Fibroblast of lung (primary cell): ENCODE results near the gene COL4A1. TPM values are rescaled to one million over a fixed set of nuclear protein-coding genes. Genes with fewer than 3 reads are reported as not detected.

Source experiments
- DNase-seq, 2 donors: peaks; one replicate each; pipeline versions ENCODE4 v3.0.0 to v3.0.0-alpha.2; 2010; ENCODE audit warnings: low read depth in 2 of 2
- H2AFZ ChIP-seq: 2 replicates; pipeline ENCODE4 v1.5.1; 2012; ENCODE audit warnings: low read length, control low read depth, inconsistent platforms
- H3K27ac ChIP-seq: 2 replicates; pipeline ENCODE4 v1.5.1; 2011; ENCODE audit warnings: low read length, control low read depth; ENCODE audit not compliant: insufficient read depth
- H3K27me3 ChIP-seq: 2 replicates; pipeline ENCODE4 v1.5.1; 2011; ENCODE audit warnings: mild to moderate bottlenecking, low read length; ENCODE audit not compliant: control insufficient read depth, insufficient read depth
- H3K36me3 ChIP-seq: 2 replicates; pipeline ENCODE4 v1.5.1; 2011; ENCODE audit warnings: low read length; ENCODE audit not compliant: control insufficient read depth, insufficient read depth
- H3K4me1 ChIP-seq: 2 replicates; pipeline ENCODE4 v1.5.1; 2011; ENCODE audit warnings: low read length; ENCODE audit not compliant: control insufficient read depth, insufficient read depth; ENCODE audit errors: extremely low read depth
- H3K4me2 ChIP-seq: 2 replicates; pipeline ENCODE4 v1.5.1; 2011; ENCODE audit warnings: low read length, control low read depth; ENCODE audit not compliant: insufficient read depth; ENCODE audit errors: extremely low read depth
- H3K4me3 ChIP-seq, 4 experiments: fragments of 200-600 bp in 1 of 4; sonication (generic) in 1 of 4; replicated peaks in 1 of 4; 2 replicates each; pipeline ENCODE4 v1.5.1; 2011 to 2016; ENCODE audit warnings: low read length in 4 of 4, low read depth in 3 of 4, mild to moderate bottlenecking in 3 of 4, control low read depth in 2 of 4, inconsistent platforms in 1 of 4, mixed read lengths in 1 of 4; ENCODE audit not compliant: insufficient read depth in 1 of 4; ENCODE audit errors: control extremely low read depth in 1 of 4
- H3K79me2 ChIP-seq: 2 replicates; pipeline ENCODE4 v1.5.1; 2012; ENCODE audit warnings: mild to moderate bottlenecking, low read length, inconsistent platforms; ENCODE audit not compliant: control insufficient read depth, insufficient read depth
- H3K9ac ChIP-seq: 2 replicates; pipeline ENCODE4 v1.5.1; 2011; ENCODE audit warnings: mild to moderate bottlenecking, low read length, control low read depth; ENCODE audit not compliant: insufficient read depth
- H3K9me3 ChIP-seq: 2 replicates; pipeline ENCODE4 v1.5.1; 2012; ENCODE audit warnings: low read depth, low read length; ENCODE audit not compliant: control insufficient read depth, insufficient read depth
- H4K20me1 ChIP-seq: 2 replicates; pipeline ENCODE4 v1.5.1; 2011; ENCODE audit warnings: low read length; ENCODE audit not compliant: control insufficient read depth, insufficient read depth; ENCODE audit errors: extremely low read depth
- EZH2 ChIP-seq: IDR thresholded peaks from 2 replicates; pipeline ENCODE4 v1.5.1; 2012; ENCODE audit warnings: low read length, control low read depth, mild to moderate bottlenecking; ENCODE audit errors: missing control alignments
- polyA plus RNA-seq, 2 donors: library from polyadenylated mRNA; depleted of rRNA in 1 of 2; stranded (reverse) in 1 of 2; unstranded in 1 of 2; fragments of >200 nt; gene quantifications; 2 replicates each; pipeline ENCODE4 v1.2.1, GENCODE V29; 2011 to 2012; ENCODE audit warnings: missing spikeins in 1 of 2
- total RNA-seq: library from RNA; depleted of rRNA; stranded (reverse); fragments of >200 nt; gene quantifications from 2 replicates; pipeline ENCODE4 v1.2.1, GENCODE V29; 2014
- TF ChIP-seq, protein P1 (sequence below), 2 donors: IDR thresholded peaks in 1 of 2; conservative IDR thresholded peaks in 1 of 2; 1 replicate in 1 of 2; 2 replicates in 1 of 2; pipeline ENCODE4 v1.5.1; 2011 to 2012; ENCODE audit warnings: low read length in 2 of 2, control low read depth in 1 of 2, inconsistent platforms in 1 of 2, low read depth in 1 of 2, mild to moderate bottlenecking in 1 of 2

Gene COL4A1
- total and polyA plus RNA-seq, 2 donors (not counting 1 experiment from before 2014, with no cell fraction given) = 34.0 to 607 TPM

- Histone ChIP-seq H3K27ac (peak overlapping the region; percentile 24), H4K20me1 (no peaks in the 10 kb centered on the region), H3K9ac (no peak overlapping the region), H2AFZ (no peak overlapping the region), H3K4me2 (no peak overlapping the region), H3K9me3 (no peaks in the 10 kb centered on the region), H3K4me3 (no peak overlapping the region), H3K27me3 (no peaks in the 10 kb centered on the region), H3K4me1 (peaks cover 20% of the 10 kb centered on the region), H3K79me2 (peaks cover 14% of the 10 kb centered on the region), H3K36me3 (no peaks in the 10 kb centered on the region)
- DNase-seq = peak; percentile 71 to 79
- TF ChIP-seq, protein P1, sequence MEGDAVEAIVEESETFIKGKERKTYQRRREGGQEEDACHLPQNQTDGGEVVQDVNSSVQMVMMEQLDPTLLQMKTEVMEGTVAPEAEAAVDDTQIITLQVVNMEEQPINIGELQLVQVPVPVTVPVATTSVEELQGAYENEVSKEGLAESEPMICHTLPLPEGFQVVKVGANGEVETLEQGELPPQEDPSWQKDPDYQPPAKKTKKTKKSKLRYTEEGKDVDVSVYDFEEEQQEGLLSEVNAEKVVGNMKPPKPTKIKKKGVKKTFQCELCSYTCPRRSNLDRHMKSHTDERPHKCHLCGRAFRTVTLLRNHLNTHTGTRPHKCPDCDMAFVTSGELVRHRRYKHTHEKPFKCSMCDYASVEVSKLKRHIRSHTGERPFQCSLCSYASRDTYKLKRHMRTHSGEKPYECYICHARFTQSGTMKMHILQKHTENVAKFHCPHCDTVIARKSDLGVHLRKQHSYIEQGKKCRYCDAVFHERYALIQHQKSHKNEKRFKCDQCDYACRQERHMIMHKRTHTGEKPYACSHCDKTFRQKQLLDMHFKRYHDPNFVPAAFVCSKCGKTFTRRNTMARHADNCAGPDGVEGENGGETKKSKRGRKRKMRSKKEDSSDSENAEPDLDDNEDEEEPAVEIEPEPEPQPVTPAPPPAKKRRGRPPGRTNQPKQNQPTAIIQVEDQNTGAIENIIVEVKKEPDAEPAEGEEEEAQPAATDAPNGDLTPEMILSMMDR (conservative IDR thresholded peaks at IDR 0.05 in 1 of 2, IDR thresholded peaks at IDR 0.05 in 1 of 2; ENCODE audit: low read depth in 1 of 2, low read length in 2 of 2) = no peak
- no peak for TF ChIP-seq EZH2
Measured at GRCh38 chr13:110225609-110226574, 81.1 kb downstream of the COL4A1 start.

DNA sequence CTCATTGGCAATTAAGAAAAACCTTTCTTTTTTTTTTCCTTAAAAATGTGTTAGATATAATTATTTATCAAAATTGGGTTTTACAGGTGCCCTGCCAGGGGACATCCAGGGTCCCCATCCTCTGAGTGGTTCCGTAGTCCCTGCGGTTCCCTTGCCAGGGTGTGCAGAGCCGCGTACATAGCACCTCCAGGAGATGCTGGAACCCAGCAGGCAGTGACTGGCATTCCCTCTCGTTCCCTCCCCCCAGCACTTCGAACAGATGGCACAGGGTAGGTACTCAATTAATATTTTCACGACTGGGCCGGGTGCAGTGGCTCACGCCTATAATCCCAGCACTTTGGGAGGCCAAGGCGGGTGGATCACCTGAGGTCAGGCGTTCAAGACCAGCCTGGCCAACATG, 82.0 kb downstream of the COL4A1 start:
- Histone ChIP-seq H3K36me3 (no peaks in the 10 kb centered on the region), H2AFZ (no peak overlapping the region), H3K4me3 (no peak overlapping the region), H3K79me2 (peaks cover 14% of the 10 kb centered on the region), H3K9me3 (no peaks in the 10 kb centered on the region), H3K4me1 (peaks cover 20% of the 10 kb centered on the region), H4K20me1 (no peaks in the 10 kb centered on the region), H3K27me3 (no peaks in the 10 kb centered on the region), H3K4me2 (no peak overlapping the region), H3K9ac (no peak overlapping the region), H3K27ac (no peak overlapping the region)
- no peak for TF ChIP-seq EZH2
- TF ChIP-seq, protein P1 (conservative IDR thresholded peaks at IDR 0.05 in 1 of 2, IDR thresholded peaks at IDR 0.05 in 1 of 2; ENCODE audit: low read depth in 1 of 2, low read length in 2 of 2) = no peak
- no peak for DNase-seq

DNA sequence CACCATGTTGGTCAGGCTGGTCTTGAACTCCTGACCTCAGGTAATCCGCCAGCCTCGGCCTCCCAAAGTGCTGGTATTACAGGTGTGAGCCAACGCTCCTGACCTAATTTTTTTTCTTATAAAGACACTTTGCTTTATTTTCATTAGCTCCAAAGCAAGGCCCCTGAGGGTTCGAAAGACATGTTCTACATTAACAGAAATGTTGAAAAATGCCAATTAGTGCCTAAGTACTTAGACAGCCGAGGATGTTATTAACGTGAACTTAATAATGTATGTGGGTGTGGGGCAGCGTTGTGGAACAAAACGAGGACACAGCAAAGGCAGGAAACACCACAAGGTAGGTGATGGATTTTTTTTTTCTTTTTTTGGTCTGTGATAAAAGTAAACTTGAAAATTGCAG, 82.4 kb downstream of the COL4A1 start:
- Histone ChIP-seq H3K36me3 (no peaks in the 10 kb centered on the region), H3K9ac (no peak overlapping the region), H3K4me2 (no peak overlapping the region), H3K27me3 (no peaks in the 10 kb centered on the region), H3K9me3 (no peaks in the 10 kb centered on the region), H3K79me2 (peaks cover 14% of the 10 kb centered on the region), H3K4me1 (peaks cover 16% of the 10 kb centered on the region), H4K20me1 (no peaks in the 10 kb centered on the region), H3K27ac (no peak overlapping the region), H2AFZ (no peak overlapping the region), H3K4me3 (no peak overlapping the region)
- TF ChIP-seq, protein P1 (conservative IDR thresholded peaks at IDR 0.05 in 1 of 2, IDR thresholded peaks at IDR 0.05 in 1 of 2; ENCODE audit: low read depth in 1 of 2, low read length in 2 of 2) = no peak
- TF ChIP-seq EZH2 = no peak
- no peak for DNase-seq
